Right lobe of liver (tissue), 6 donors: Measurements from ENCODE around the gene ADGRV1. TPM values are rescaled to one million over a fixed set of nuclear protein-coding genes. Genes with fewer than 3 reads are reported as not detected.

Source experiments
- ATAC-seq, 4 donors: fragments of 200-7000 bp; cut with Tn5 transposase; one replicate each; pipeline ENCODE4 v1.9.1; 2020; ENCODE audit warnings: mild to moderate bottlenecking in 4 of 4, moderate library complexity in 4 of 4
- DNase-seq, 3 donors: peaks; one replicate each; pipeline ENCODE4 v3.0.0-alpha.2; 2020
- H3K27ac ChIP-seq, 3 donors: fragments of 200-600 bp; one replicate each; pipeline ENCODE4 v1.8.0; 2022
- H3K27me3 ChIP-seq, 2 donors: fragments of 200-600 bp; one replicate each; pipeline ENCODE4 v1.8.0; 2022
- H3K36me3 ChIP-seq, 4 donors: fragments of 200-600 bp; sonication (generic) in 1 of 4; one replicate each; pipeline versions ENCODE4 v1.5.1 to v1.8.0; 2017 to 2022; ENCODE audit warnings: control low read depth in 1 of 4
- H3K4me1 ChIP-seq, 4 donors: fragments of 200-600 bp; sonication (generic) in 1 of 4; one replicate each; pipeline versions ENCODE4 v1.5.1 to v1.8.0; 2017 to 2022; ENCODE audit warnings: control low read depth in 1 of 4
- H3K4me3 ChIP-seq, 3 donors: fragments of 200-600 bp; one replicate each; pipeline ENCODE4 v1.8.0; 2022
- H3K9me3 ChIP-seq, 4 donors: fragments of 200-600 bp; sonication (generic) in 1 of 4; one replicate each; pipeline versions ENCODE4 v1.5.1 to v1.8.0; 2017 to 2022; ENCODE audit warnings: control low read depth in 1 of 4
- CTCF ChIP-seq, 4 donors: fragments of 200-600 bp in 3 of 4; fragments of 450-650 bp in 1 of 4; IDR thresholded peaks; one replicate each; pipeline versions ENCODE4 v1.5.1 to v1.8.0; 2016 to 2022; ENCODE audit warnings: antibody characterized with exemption in 4 of 4, mild to moderate bottlenecking in 2 of 4
- POLR2A ChIP-seq: fragments of 450-650 bp; IDR thresholded peaks from one replicate; pipeline ENCODE4 v1.6.1; 2017; ENCODE audit warnings: antibody characterized with exemption, mild to moderate bottlenecking
- WGBS: methylation state at CpG from one replicate; pipeline ENCODE4 v1.1.6; 2018; ENCODE audit warnings: low coverage, low lambda C conversion rate; ENCODE audit not compliant: insufficient coverage; ENCODE audit errors: missing lambda C conversion rate; 5-methylcytosine and 5-hydroxymethylcytosine counted together
- intact Hi-C, 2 donors: fragments of 100-400 bp; cut with DNase I; formaldehyde crosslinking; loops; one replicate each; pipeline versions ENCODE4 v1.11.2 to v1.14.1; 2022
- total RNA-seq, 6 experiments: library from RNA; depleted of rRNA in 2 of 6; stranded (reverse); fragments of >200 nt in 2 of 6; fragmentation: NEBNext Ultra II Directional in 3 of 6; extraction: Animal tissue kit (Norgen Biotek cat#: 25700) in 3 of 6; gene quantifications; one replicate each; pipeline versions ENCODE4 v1.1.0 to v1.2.4, GENCODE V29; 2016 to 2023
- donor health status: DM: no; HTN: yes; CAD: no.
- donor health status: DM: no; HTN: no; CAD: no.
- donor health status: DM: no; HTN: no; CAD: no.
- donor health status: DM: no; HTN: yes; CAD: no.
- donor health status: DM: no; HTN: yes; CAD: no.

ADGRV1 gene
- total RNA-seq, 6 experiments from 2014 or later = 4.5 to 15.9 (median 7.4) TPM

- H3K9me3 ChIP-seq = no peaks in the 10 kb centered on the region
- no peaks in the 10 kb centered on the region for H3K4me1 ChIP-seq
- TF ChIP-seq POLR2A (no peak), CTCF (IDR thresholded peaks at IDR 0.05) (no peak)
- H3K36me3 ChIP-seq = no peaks in the 10 kb centered on the region
- H3K4me3 ChIP-seq = no peak overlapping the region
- ATAC-seq (no peak), DNase-seq (no peak)
- H3K27me3 ChIP-seq = no peaks in the 10 kb centered on the region
- intact Hi-C loops = no loop called here
- H3K27ac ChIP-seq = no peak overlapping the region
- 94% methylated on average over 2 of the region's 2 CpGs for WGBS
These were observed 510.8 kb downstream of the ADGRV1 start for GRCh38 chr5:91069364-91069763.

DNA sequence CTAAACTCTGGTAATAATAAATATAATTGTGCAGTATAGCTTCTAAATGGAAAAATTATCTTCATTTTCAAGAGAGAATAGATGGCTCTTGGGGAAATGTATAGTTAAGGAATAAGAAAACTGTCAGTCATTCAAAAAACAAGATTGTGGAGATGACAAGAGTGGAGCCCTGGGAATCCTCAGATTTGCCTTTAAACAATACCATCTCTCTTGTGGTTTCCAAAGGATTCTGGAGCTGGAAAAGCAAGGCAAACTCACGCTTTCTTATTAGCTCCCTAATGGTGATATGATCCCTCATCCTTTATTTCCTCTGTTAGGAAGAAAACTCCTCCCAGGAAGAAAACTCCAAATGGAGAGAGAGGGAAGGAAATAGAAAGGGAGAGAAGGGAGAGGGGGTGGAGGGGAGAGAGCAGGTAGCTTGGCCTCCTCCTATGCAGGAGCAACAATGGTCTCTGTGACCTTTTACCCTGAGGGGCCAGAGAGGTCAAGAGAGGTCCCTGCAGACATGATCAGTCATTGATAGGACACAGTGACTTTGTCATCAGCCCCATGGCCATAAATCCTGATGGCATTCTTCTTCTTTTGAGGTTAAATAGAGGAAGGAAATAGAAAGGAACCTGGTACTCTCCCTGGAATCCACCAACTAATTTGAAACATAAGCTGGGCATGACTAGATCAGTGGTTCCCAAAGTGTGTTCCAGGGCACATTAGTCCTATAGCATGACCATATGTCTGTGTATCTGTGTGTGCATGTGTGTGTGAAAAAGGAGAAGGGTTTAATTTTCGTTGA, 512.4 kb downstream of the ADGRV1 start:
- H3K27ac ChIP-seq = no peak overlapping the region
- H3K4me3 ChIP-seq = no peak overlapping the region
- no peaks in the 10 kb centered on the region for H3K27me3 ChIP-seq
- intact Hi-C loops = no loop called here
- DNase-seq = no peak
- no peak for TF ChIP-seq POLR2A
- TF ChIP-seq CTCF (IDR thresholded peaks at IDR 0.05) = no peak
- H3K9me3 ChIP-seq = no peaks in the 10 kb centered on the region
- ATAC-seq = no peak
- no peaks in the 10 kb centered on the region for H3K36me3 ChIP-seq
- no peaks in the 10 kb centered on the region for H3K4me1 ChIP-seq
- WGBS = 83% methylated on average over 2 of the region's 2 CpGs

DNA sequence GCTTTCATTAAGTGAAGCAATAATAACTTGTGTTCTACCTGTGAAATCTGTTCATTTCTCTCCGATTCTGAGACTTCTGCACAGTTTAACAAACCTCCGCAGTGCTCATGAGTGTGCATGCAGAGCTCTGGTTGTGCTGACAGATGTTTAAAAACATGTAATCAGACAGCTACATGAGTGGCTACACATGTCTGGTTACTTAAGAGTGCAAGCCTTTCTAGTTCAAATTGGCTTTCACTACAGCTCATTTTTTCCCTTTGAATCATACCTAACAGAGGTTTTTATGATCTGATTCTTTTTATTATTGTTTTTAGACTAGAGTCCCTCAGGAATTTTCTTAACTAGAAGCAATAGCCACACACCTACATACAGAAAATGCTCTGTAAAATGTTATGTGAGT, 514.3 kb downstream of the ADGRV1 start:
- intact Hi-C loops = no loop called here
- 63% methylated on average over 2 of the region's 2 CpGs for WGBS
- ATAC-seq = no peak
- no peaks in the 10 kb centered on the region for H3K36me3 ChIP-seq
- H3K4me1 ChIP-seq = no peaks in the 10 kb centered on the region
- H3K27me3 ChIP-seq = no peaks in the 10 kb centered on the region
- TF ChIP-seq POLR2A (no peak), CTCF (IDR thresholded peaks at IDR 0.05) (no peak)
- H3K9me3 ChIP-seq = no peaks in the 10 kb centered on the region
- no peak overlapping the region for H3K27ac ChIP-seq
- H3K4me3 ChIP-seq = no peak overlapping the region
- DNase-seq = no peak

DNA sequence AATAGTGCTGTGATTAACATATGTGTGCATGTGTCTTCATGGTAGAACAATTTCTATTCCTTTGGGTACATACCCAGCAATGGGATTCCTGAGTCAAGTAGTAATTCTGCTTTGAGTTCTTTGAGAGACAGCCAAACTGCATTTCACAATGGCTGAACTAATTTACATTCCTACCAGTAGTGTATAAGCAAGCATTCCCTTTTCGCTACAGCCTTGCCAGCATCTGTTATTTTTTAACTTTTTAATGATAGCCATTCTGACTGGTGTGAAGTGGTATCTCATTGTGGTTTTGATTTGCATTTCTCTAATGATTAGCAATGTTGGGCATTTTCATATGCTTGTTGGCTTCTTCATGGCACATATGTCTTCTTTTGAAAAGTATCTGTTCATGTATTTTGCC, 516.0 kb downstream of the ADGRV1 start:
- intact Hi-C loops = no loop called here
- H3K9me3 ChIP-seq = no peaks in the 10 kb centered on the region
- H3K4me3 ChIP-seq = no peak overlapping the region
- ATAC-seq (peak; percentile 42 to 94 (median 82)), DNase-seq (no peak)
- TF ChIP-seq POLR2A = no peak
- peak; percentile 17 to 79 (median 28) for TF ChIP-seq CTCF (IDR thresholded peaks at IDR 0.05)
- 38% methylated on average over 1 of the region's 1 CpG for WGBS
- H3K27me3 ChIP-seq = no peaks in the 10 kb centered on the region
- no peaks in the 10 kb centered on the region for H3K36me3 ChIP-seq
- no peak overlapping the region for H3K27ac ChIP-seq
- no peaks in the 10 kb centered on the region for H3K4me1 ChIP-seq
